ENCODE results near the gene EFCAB10.
A peak's percentile ranks its signal among the peaks of the same experiment; 100 is the strongest.
"Not testable (repeated sequence)": the region's sequence is repeated elsewhere in the genome, so short reads cannot be mapped to it uniquely, and the experiment has no call there.

EFCAB10 gene

DNA sequence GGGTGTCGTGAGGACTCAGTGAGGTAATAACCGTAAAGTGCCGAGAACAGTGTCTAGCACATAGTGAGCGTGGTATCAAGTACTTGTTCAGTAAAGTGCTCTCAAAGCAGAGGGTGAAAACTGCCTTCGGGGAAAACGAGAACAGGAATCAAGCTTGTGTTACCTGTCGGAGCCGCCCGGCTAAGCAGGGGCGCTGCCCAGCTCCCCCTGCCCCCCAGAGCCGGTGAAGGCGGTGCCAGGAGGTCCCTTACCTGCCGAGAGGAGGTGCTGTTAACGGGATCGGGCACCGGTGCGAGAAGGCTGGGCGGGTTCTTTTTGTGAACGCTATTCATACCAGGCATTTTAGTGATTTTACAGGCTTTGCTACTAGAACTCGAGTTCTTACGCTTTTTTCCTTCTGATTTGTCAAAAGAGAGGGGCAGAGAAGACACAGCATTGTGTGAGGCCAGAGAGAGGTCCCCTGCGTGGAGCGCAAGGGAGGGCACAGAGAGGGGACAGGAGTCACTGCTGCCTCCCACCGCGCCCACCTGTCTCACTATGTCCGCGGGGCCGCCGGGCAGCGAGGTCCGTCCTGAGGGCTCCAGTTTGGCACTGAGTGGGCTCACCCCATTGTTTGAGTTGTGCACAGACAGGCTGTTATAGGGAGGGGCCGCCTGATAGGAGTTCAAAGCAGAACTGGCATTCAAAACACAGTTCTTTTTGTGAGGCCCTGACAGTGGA lies 32.5 kb upstream of the EFCAB10 start:
- no peaks in the 10 kb centered on the region for H3K27me3 ChIP-seq (ENCODE audit: insufficient read depth, low read length)
- 95% methylated on average over 32 of the region's 32 CpGs for WGBS
- no peak overlapping the region for H3K27ac ChIP-seq (ENCODE audit: low read depth, low read length)
- H3K4me3 ChIP-seq (ENCODE audit: low read length) = no peak overlapping the region
- H3K36me3 ChIP-seq (ENCODE audit: insufficient read depth, low read length) = peaks cover 54% of the 10 kb centered on the region
- no peaks in the 10 kb centered on the region for H3K4me1 ChIP-seq (ENCODE audit: insufficient read depth, low read length)
- H3K9ac ChIP-seq (ENCODE audit: low read depth, low read length) = no peak overlapping the region
- H3K9me3 ChIP-seq (ENCODE audit: insufficient read depth, low read depth, low read length) = no peaks in the 10 kb centered on the region

DNA sequence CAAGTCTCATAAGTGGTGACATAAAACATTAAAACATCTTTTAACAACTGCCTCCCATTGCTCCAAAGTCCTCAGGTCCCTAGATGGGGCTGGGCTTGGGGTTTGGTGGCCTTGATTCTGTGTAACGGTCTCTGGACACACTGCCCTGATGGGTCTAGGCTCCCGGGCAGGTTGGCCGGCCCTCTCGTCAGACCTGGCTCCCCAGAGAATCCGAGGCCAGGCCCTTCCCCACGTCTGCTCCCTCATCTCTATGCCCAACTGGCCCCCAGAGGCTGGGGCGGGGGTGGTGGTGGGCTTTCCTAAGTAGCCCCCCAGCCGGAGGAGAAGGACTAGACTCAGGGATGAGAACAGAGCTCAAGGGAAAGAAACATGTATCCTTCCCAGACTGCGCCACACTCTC lies 31.5 kb upstream of the EFCAB10 start:
- H3K4me1 ChIP-seq (ENCODE audit: insufficient read depth, low read length) = no peaks in the 10 kb centered on the region
- H3K9ac ChIP-seq (ENCODE audit: low read depth, low read length) = no peak overlapping the region
- H3K4me3 ChIP-seq (ENCODE audit: low read length) = no peak overlapping the region
- H3K27me3 ChIP-seq (ENCODE audit: insufficient read depth, low read length) = no peaks in the 10 kb centered on the region
- H3K36me3 ChIP-seq (ENCODE audit: insufficient read depth, low read length) = peaks cover 45% of the 10 kb centered on the region
- H3K27ac ChIP-seq (ENCODE audit: low read depth, low read length) = no peak overlapping the region
- 92% methylated on average over 9 of the region's 9 CpGs for WGBS
- H3K9me3 ChIP-seq (ENCODE audit: insufficient read depth, low read depth, low read length) = no peaks in the 10 kb centered on the region

DNA sequence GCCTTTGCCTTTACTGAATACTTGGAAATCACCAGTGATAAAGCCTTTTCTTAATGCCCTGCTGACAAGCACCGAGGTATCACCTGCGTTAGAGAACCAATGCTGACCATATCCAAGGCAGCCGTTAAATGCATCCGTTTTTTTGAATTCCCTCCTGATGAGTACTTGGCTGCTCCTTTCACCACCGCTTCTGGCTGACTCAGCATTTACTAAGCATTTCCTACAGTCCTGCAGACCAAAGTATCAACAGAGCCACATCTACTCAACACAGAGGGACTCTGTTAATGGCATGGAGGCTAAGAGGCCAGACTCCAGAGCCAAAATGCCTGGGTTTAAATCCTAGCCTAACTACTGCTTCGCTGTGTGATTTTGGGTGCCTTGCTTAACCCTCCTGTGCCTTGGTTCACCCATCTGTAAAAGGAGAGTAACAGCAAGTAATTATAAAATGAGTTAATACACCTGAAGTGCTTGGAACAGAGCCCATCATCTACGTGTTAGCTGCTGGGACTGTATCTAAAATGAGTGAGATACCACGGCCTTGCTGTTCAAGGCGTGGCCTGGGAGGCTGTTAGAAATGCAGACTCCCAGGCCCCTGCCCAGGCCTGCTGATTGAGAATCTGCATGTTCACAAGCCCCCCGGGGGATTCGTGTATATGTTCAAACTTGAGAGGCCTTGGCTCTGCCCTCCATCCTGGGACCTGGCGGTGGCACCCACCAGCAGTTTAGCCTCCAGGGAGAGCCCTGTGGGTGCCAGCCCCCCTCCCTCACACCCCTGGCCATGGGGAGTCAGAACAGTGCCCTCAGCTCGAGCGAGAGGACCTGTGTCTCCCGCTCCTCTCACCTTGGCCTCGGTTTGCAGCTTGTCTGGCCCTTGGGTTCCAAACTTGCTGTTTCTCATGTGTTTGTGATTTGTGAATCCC lies 30.8 kb upstream of the EFCAB10 start:
- Histone ChIP-seq H3K4me1 (ENCODE audit: insufficient read depth, low read length) (no peaks in the 10 kb centered on the region), H3K27ac (ENCODE audit: low read depth, low read length) (no peak overlapping the region), H3K9me3 (ENCODE audit: insufficient read depth, low read depth, low read length) (no peaks in the 10 kb centered on the region), H3K9ac (ENCODE audit: low read depth, low read length) (no peak overlapping the region), H3K36me3 (ENCODE audit: insufficient read depth, low read length) (peaks cover 38% of the 10 kb centered on the region), H3K27me3 (ENCODE audit: insufficient read depth, low read length) (no peaks in the 10 kb centered on the region), H3K4me3 (ENCODE audit: low read length) (no peak overlapping the region)
- WGBS = 93% methylated on average over 16 of the region's 16 CpGs

DNA sequence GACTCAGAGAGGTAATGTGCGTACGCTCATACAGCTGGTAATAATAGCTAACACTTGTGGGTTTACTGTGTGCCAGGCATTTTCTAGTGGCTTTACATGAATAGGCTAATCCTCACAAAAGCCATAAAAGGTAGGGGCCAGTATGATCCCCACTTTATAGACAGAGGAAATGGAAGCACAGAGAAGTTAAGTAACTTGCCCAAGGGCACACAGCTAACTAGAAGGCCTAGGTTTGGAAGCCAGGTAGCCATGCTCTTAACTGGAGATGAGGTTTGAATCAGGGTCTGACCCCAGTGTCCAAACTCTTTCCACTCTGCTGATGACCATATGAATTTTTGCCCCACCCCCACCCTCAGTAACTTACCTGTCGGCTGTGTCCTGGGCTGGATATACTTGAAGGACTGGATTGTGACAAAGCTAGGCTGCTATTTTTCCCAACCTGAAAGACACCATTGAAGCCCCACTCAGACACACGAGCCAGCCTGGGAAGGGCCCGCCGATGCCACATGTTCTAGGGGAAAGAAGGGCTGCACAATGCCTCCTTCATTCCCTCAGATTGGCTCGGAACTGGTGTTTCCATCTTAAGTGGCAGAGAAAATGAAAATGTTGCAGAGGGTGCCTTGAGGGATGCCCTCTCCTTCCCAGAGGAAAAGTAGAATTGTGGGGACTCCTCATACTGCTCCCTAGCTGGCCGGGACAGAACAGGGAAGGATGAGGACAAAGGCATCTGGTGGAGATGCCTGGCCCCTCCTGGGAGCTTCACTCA lies 29.1 kb upstream of the EFCAB10 start:
- no peaks in the 10 kb centered on the region for H3K27me3 ChIP-seq (ENCODE audit: insufficient read depth, low read length)
- H3K9ac ChIP-seq (ENCODE audit: low read depth, low read length) = no peak overlapping the region
- peaks cover 6% of the 10 kb centered on the region; the same call in 1 of the 2 replicates for H3K4me1 ChIP-seq (ENCODE audit: insufficient read depth, low read length)
- H3K9me3 ChIP-seq (ENCODE audit: insufficient read depth, low read depth, low read length) = no peaks in the 10 kb centered on the region
- no peak overlapping the region for H3K27ac ChIP-seq (ENCODE audit: low read depth, low read length)
- H3K36me3 ChIP-seq (ENCODE audit: insufficient read depth, low read length) = peaks cover 23% of the 10 kb centered on the region
- H3K4me3 ChIP-seq (ENCODE audit: low read length) = no peak overlapping the region
- 96% methylated on average over 8 of the region's 8 CpGs for WGBS

DNA sequence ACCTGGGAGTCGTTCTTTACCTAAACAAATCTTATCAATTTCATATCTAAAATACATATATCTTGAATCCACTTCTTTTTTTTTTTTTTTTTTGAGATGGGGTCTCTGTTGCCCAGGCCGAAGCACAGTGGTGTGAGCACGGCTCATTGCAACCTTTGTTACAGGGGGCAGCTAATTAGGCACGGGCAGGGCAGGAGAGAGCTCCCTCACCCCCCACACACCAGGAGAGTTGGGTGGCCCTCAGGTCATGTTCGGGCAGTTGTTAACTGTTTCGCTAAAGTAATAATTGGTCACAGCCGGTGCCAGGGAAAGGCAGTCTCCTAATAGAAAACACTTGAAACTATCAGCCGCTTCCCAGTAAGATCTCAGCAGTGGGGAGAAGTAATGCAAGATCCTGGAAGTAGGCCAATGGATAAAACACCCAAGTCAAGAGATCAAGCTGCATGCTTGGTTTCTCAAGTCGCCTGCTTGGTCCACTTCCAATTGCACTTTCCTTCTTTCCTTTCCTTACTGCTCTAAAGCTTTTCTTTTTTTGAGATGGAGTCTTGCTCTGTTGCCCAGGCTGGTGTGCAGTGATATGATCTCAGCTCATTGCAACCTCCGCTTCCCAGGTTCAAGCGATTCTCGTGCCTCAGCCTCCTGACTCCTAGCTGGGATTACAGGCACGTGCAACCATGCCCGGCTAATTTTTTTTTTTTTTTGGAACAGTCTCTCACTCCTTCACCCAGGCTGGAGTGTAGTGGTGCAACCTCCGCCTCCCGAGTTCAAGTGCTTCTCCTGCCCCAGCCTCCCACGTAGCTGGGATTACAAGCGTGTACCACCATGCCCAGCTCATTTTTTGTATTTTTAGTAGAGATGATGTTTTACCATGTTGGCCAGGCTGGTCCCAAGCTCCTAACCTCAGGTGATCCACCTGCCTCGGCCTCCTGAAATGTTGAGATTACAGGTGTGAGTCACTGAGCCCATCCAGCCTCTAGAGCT lies 21.3 kb upstream of the EFCAB10 start:
- no peaks in the 10 kb centered on the region for H3K36me3 ChIP-seq (ENCODE audit: insufficient read depth, low read length)
- no peak overlapping the region for H3K4me3 ChIP-seq (ENCODE audit: low read length)
- H3K9me3 ChIP-seq (ENCODE audit: insufficient read depth, low read depth, low read length) = no peaks in the 10 kb centered on the region
- no peaks in the 10 kb centered on the region for H3K27me3 ChIP-seq (ENCODE audit: insufficient read depth, low read length)
- H3K9ac ChIP-seq (ENCODE audit: low read depth, low read length) = no peak overlapping the region
- peaks cover 18% of the 10 kb centered on the region for H3K4me1 ChIP-seq (ENCODE audit: insufficient read depth, low read length)
- H3K27ac ChIP-seq (ENCODE audit: low read depth, low read length) = no peak overlapping the region
- WGBS = 94% methylated on average over 19 of the region's 19 CpGs

DNA sequence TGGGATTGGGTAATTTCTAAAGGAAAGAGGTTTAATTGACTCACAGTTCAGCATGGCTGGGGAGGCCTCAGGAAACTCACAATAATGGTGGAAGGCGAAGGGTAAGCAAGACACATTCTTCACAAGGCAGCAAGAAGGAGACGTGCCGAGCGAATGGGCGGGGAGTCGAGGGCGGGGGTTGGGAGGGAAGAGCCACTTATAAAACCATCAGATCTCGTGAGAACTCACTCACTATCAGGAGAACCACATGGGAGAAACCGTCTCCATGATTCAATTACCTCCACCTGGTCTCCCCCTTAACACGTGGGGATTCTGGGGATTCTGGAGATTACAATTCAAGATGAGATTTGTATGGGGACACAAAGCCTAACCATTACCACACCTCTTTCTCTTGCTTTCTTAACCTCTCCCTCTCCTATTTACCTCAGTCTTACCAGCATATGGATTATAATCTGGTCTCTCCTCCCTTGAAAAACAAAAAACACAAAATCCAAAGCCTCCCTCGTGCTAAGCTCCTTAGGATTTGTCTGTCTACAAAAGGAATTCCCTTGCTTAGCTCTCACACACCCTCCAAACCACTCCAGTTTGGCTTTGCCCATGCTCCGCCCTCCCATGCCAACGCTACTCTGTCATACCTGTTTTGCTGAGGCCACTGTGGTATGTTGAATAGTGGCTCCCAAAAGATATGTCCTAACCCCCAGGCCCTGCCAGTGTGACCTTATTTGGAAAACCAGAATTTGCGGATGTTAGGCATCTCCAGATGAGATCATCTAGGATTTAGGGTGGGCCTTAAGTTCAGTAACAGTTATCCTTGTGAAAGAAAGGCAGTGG lies 19.6 kb upstream of the EFCAB10 start:
- no peaks in the 10 kb centered on the region for H3K27me3 ChIP-seq (ENCODE audit: insufficient read depth, low read length)

DNA sequence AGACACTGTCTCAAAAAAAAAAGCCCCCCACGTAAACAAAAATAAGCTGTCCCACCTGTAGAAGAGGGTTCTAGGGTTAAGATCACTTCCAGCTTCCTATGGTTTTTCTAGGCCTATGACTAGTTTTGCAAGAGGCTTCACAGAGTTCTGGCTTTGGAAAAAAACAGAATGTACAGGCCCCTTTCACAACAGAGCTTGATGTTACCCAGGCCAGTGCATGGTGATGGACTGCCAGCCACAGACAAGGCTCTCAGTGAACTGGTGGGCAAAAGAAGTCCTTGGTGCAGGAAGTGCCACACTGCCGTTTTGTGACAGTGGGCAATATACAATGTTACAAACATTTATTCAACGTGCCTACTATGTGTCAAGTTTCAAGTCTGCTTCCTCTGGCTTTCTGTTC lies 18.3 kb upstream of the EFCAB10 start:
- H3K4me1 ChIP-seq (ENCODE audit: insufficient read depth, low read length) = peaks cover 21% of the 10 kb centered on the region
- no peaks in the 10 kb centered on the region for H3K9me3 ChIP-seq (ENCODE audit: insufficient read depth, low read depth, low read length)
- H3K36me3 ChIP-seq (ENCODE audit: insufficient read depth, low read length) = no peaks in the 10 kb centered on the region
- no peak overlapping the region for H3K27ac ChIP-seq (ENCODE audit: low read depth, low read length)
- H3K4me3 ChIP-seq (ENCODE audit: low read length) = no peak overlapping the region
- no peaks in the 10 kb centered on the region for H3K27me3 ChIP-seq (ENCODE audit: insufficient read depth, low read length)
- 92% methylated on average over 3 of the region's 3 CpGs for WGBS
- no peak overlapping the region for H3K9ac ChIP-seq (ENCODE audit: low read depth, low read length)

More for the DNA sequence above, 19.6 kb upstream of the EFCAB10 start:
- WGBS = 70% methylated on average over 14 of the region's 14 CpGs
- H3K27ac ChIP-seq (ENCODE audit: low read depth, low read length) = peak overlapping the region; percentile 18; the same call in 1 of the 2 replicates
- no peaks in the 10 kb centered on the region for H3K36me3 ChIP-seq (ENCODE audit: insufficient read depth, low read length)
- no peaks in the 10 kb centered on the region for H3K9me3 ChIP-seq (ENCODE audit: insufficient read depth, low read depth, low read length)
- peaks cover 21% of the 10 kb centered on the region for H3K4me1 ChIP-seq (ENCODE audit: insufficient read depth, low read length)
- no peak overlapping the region for H3K4me3 ChIP-seq (ENCODE audit: low read length)
- peak overlapping the region; percentile 38; the same call in 1 of the 2 replicates for H3K9ac ChIP-seq (ENCODE audit: low read depth, low read length)

DNA sequence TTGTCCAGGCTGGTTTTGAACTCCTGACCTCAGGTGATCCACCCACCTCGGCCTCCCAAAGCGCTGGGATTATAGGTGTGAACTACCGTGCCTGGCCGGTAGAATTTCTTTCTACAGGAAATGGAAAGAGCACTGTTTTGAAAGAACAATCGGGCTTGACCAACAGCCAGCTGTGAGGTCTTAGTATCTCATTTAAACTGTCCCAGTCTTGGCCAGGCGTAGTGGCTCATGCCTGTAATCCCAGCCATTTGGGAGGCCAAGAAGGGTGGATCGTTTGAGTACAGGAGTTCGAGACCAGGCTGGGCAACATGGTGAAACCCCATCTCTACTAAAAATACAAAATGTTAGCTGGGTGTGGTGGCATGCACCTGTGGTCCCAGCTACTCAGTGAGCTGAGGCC lies 17.8 kb upstream of the EFCAB10 start:
- 97% methylated on average over 8 of the region's 8 CpGs for WGBS
- not testable (repeated sequence) for H3K9ac ChIP-seq (ENCODE audit: low read depth, low read length); H3K4me3 ChIP-seq (ENCODE audit: low read length); H3K27me3 ChIP-seq (ENCODE audit: insufficient read depth, low read length); H3K27ac ChIP-seq (ENCODE audit: low read depth, low read length); H3K9me3 ChIP-seq (ENCODE audit: insufficient read depth, low read depth, low read length); H3K36me3 ChIP-seq (ENCODE audit: insufficient read depth, low read length)
- H3K4me1 ChIP-seq (ENCODE audit: insufficient read depth, low read length) = peaks cover 23% of the 10 kb centered on the region

DNA sequence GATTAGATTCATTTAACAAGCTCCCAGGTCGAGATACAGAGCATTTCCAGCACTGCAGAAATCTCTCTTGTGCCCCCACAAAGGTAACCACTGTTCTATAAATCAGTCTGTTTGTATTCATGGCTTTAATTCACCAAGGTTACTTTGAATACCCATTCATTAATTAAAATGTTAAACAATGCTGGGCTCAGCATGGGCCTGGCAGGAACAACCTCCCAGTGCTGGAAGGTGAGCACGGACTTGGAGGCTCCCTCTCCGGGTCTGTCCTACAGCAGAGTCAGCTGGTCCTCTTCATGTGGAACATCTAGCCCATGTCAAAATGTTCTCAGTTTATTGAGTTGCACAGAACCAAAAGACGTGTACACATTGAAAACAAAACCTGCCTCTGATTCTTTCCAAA lies 15.6 kb upstream of the EFCAB10 start:
- Histone ChIP-seq H3K36me3 (ENCODE audit: insufficient read depth, low read length) (no peaks in the 10 kb centered on the region), H3K9ac (ENCODE audit: low read depth, low read length) (no peak overlapping the region), H3K27ac (ENCODE audit: low read depth, low read length) (no peak overlapping the region), H3K27me3 (ENCODE audit: insufficient read depth, low read length) (no peaks in the 10 kb centered on the region), H3K4me1 (ENCODE audit: insufficient read depth, low read length) (peaks cover 23% of the 10 kb centered on the region), H3K4me3 (ENCODE audit: low read length) (no peak overlapping the region), H3K9me3 (ENCODE audit: insufficient read depth, low read depth, low read length) (no peaks in the 10 kb centered on the region)
- 55% methylated on average over 4 of the region's 4 CpGs for WGBS

DNA sequence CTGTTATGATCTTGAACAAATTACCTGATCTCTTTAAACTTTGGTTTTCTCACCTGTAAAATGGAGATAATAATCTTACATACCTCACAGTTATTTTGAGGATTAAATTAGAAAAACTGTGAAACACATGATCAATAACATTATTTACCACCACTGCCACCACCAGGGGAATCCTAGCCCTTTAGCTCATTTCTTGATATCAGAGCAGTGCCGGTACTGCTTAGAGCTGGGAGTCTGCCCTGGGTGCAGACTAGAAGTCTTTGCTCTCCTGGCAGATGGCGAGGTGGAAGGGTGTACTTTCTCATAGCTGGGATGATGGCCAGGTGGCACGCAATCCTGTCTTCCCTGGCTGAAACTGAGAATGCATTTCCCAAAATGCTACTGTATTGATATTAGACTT lies 12.7 kb upstream of the EFCAB10 start:
- 90% methylated on average over 3 of the region's 3 CpGs for WGBS
- Histone ChIP-seq H3K27me3 (ENCODE audit: insufficient read depth, low read length) (no peaks in the 10 kb centered on the region), H3K4me3 (ENCODE audit: low read length) (no peak overlapping the region), H3K36me3 (ENCODE audit: insufficient read depth, low read length) (no peaks in the 10 kb centered on the region), H3K9ac (ENCODE audit: low read depth, low read length) (no peak overlapping the region), H3K9me3 (ENCODE audit: insufficient read depth, low read depth, low read length) (no peaks in the 10 kb centered on the region), H3K4me1 (ENCODE audit: insufficient read depth, low read length) (peaks cover 11% of the 10 kb centered on the region), H3K27ac (ENCODE audit: low read depth, low read length) (no peak overlapping the region)

All from HUES64 (cell line).